Measurements from ENCODE around the gene PBX1. TPM values are rescaled to one million over a fixed set of nuclear protein-coding genes. Genes with fewer than 3 reads are reported as not detected.

The PBX1 gene
- total and polyA plus RNA-seq, 10 of the 15 experiments (the other 5 are each of a cell fraction or from before 2014, with no cell fraction given): 0.05 to 0.28 (median 0.11) TPM; not detected in 5

GRCh38 chr1:164861632-164862031, 302.6 kb downstream of the PBX1 start:
- Histone ChIP-seq H3K27ac (ENCODE audit: control insufficient read depth, insufficient read depth) (no peak overlapping the region), H4K20me1 (ENCODE audit: control insufficient read depth, insufficient read depth) (no peaks in the 10 kb centered on the region), H3K9ac (ENCODE audit: control insufficient read depth, insufficient read depth, low read length) (no peak overlapping the region), H3K27me3 (replicated peaks in 1 of 2; ENCODE audit: control insufficient read depth in 2 of 2, insufficient read depth in 2 of 2, low read length in 1 of 2) (0 out of 4 replicates have a peak, but pooled peaks cover 0 to 3% of the 10 kb centered on the region in 2 experiments), H2AFZ (ENCODE audit: control insufficient read depth, low read depth, low read length) (no peak overlapping the region), H3K4me2 (ENCODE audit: control insufficient read depth, insufficient read depth) (no peak overlapping the region), H3K4me1 (ENCODE audit: control insufficient read depth, insufficient read depth, low read length) (no peaks in the 10 kb centered on the region), H3K79me2 (ENCODE audit: control insufficient read depth, insufficient read depth, low read length) (no peaks in the 10 kb centered on the region), H3K9me3 (replicated peaks; ENCODE audit: control insufficient read depth, insufficient read depth, low read length) (no peaks in the 10 kb centered on the region), H3K4me3 (no peak overlapping the region), H3K36me3 (ENCODE audit: control insufficient read depth in 2 of 2, insufficient read depth in 2 of 2, low read length in 1 of 2) (no peaks in the 10 kb centered on the region)
- SMC1A ChIA-PET (ENCODE audit: uncharacterized antibody, unreplicated experiment): no interaction called here
- POLR2A ChIA-PET: no interaction called here
- DNase-seq (ENCODE audit: low read depth, low spot score) (no peak), ATAC-seq (no peak), FAIRE-seq (no peak)
- no TSS peak for BruUV-seq (replicated peaks)
- CTCF ChIA-PET: no interaction called here
- in situ Hi-C loops (cut with MboI): no loop called here
- RAD21 ChIA-PET (ENCODE audit: unreplicated experiment): no interaction called here
- TF ChIP-seq TARDBP (IDR thresholded peaks at IDR 0.05; ENCODE audit: borderline replicate concordance) (no peak), RCOR1 (conservative IDR thresholded peaks at IDR 0.05; ENCODE audit: low read depth, low read length) (no peak), MAX (IDR thresholded peaks at IDR 0.05; ENCODE audit: low read depth, low read length) (no peak), ZBTB11 (CRISPR knock-in tag; IDR thresholded peaks at IDR 0.05) (no peak), KLF5 (IDR thresholded peaks at IDR 0.05; ENCODE audit: partially characterized antibody) (no peak), JUNB (IDR thresholded peaks at IDR 0.05) (no peak), CHD4 (IDR thresholded peaks at IDR 0.05) (no peak), SUPT20H (IDR thresholded peaks at IDR 0.05; ENCODE audit: borderline replicate concordance, control insufficient read depth, low read depth, low read length) (no peak), SIX5 (IDR thresholded peaks at IDR 0.05; ENCODE audit: low read depth, low read length, severe bottlenecking) (no peak), PML (IDR thresholded peaks at IDR 0.05; ENCODE audit: low read length) (no peak), NFYA (IDR thresholded peaks at IDR 0.05; ENCODE audit: borderline replicate concordance, low read depth, low read length) (no peak)
- intact Hi-C loops (cut with micrococcal nuclease; ENCODE audit: unreplicated experiment): no loop called here
